GM21619 (cell line): Measurements from ENCODE around the gene SYNJ2.
A peak's percentile ranks its signal among the peaks of the same experiment; 100 is the strongest.

ENCODE experiments used
- ATAC-seq: cut with Tn5 transposase; IDR thresholded peaks from one replicate; pipeline ENCODE4 v1.9.1; 2021; ENCODE audit not compliant: unreplicated experiment

The SYNJ2 gene

DNA sequence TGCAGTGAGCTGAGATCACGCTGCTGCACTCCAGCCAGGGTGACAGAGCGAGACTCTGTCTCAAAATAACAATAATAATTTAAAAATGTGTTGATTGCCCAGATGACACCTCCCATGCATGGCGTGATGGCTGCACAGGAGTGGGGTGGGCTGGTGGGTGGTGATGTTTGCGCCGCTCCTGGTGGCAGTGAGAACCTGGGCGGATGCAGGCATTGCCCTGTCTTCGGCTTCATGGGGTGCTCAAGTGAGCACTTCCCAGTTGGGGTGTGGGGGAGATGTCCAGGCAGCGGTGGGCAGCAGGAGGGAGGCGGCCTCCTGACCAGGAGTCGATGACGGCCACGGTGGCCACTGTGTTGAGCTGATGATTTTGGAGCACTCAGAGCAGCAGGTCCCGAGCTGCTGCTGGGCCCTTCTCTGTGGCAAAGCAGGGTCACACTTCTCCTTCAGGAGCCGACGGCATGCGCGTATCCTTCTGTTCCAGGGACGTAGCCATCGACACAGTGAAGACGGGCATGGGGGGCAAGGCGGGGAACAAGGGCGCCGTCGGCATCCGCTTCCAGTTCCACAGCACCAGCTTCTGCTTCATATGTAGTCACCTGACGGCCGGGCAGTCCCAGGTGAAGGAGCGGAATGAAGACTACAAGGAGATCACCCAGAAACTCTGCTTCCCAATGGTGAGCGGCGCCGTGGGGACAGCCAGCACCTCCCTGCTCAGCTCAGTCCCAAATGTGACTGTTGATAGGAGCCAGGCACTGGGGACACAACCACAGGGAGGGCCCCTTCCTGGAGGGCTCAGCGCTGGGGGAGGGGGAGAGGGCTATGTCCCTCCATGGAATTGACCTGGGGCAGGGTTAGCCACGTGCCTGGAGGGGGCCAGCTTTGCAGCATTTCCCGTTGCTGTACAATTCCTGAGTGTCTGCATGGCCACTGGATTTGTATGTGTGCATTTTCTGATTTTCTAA, 89.7 kb downstream of the SYNJ2 start:
- no peak for ATAC-seq

DNA sequence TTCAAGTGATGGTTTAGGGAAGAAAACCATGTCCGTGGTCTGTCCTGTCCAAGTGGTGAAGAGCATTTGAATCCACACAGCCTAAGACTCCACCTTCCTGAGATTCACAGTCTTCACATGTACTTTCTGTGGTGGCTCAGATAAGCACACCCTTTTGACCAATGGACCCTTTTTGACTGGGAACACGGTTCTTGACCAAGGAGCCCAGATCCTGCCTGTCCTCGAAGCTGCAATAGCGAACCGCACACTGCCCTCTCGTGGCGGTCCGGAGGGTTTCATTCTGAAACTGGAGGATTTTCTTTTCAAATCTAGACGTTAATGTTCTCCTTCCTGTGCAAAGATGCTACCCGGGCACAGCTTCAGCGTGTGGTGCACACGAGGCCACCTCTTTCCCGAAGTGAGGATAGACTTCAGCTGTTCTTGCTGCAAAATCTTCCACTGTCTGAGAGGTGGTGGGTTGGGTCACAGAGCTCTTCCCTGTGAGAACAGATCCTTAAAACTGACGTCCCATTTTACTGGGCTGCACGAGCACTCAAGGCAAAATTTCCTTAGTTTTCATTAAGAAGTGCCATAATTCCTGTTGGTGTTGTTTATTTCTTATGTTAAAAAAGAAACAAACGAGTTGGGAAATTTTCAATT, 90.5 kb downstream of the SYNJ2 start:
- no peak for ATAC-seq

DNA sequence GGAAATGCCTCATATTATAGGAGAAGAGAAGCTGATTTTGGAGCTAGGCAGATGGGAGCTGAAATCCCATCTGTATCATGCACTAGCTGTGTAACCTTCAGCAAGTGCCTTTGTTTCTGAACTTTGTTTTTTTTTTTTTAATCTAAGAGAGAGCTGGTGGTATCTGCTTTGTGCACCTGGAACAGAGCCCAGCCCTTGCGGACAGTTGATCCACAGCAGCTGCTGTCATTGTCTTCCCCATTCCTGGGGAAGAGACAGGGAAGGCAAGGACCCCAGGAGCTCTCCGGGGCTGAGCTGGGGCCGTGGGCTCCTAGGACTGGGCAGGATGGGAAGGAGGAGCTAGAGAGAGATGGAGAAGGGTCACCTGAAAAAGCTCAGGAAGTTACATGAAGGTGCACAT, 92.1 kb downstream of the SYNJ2 start:
- ATAC-seq = no peak

DNA sequence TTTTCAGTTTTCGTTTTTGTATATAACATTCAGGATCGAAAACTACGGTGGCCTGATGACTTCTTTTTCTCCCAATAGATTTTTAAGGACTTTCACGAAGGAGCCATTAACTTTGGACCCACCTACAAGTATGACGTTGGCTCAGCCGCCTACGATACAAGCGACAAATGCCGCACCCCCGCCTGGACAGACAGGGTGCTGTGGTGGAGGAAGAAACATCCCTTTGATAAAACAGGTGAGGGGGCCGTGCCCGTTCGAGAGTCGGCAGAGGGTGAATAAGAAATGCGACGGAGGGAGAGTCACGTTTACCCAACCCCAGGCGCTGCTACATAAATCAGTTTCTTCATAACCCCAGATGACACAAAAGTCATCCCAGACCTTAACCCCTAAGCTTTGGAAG, 94.9 kb downstream of the SYNJ2 start:
- no peak for ATAC-seq

DNA sequence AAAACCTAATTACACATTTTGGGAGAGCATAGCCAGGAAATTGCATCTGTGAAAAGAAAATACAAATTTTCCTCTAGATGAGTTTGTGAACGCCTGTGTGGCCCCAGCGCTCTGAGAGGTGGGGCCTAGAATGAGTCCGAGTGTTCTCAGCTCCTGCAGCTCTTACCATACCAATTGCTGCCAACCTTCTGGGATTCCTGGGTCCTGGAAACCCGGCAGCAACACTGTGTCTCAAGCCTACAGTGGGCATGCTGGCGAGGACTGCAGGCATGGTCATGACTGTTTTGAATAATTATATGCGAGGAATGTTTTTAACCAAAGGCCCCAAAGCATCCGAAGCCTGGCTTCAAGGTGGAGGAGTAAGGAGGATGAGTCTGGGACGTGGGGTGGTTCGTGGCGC, 96.0 kb downstream of the SYNJ2 start:
- no peak for ATAC-seq

DNA sequence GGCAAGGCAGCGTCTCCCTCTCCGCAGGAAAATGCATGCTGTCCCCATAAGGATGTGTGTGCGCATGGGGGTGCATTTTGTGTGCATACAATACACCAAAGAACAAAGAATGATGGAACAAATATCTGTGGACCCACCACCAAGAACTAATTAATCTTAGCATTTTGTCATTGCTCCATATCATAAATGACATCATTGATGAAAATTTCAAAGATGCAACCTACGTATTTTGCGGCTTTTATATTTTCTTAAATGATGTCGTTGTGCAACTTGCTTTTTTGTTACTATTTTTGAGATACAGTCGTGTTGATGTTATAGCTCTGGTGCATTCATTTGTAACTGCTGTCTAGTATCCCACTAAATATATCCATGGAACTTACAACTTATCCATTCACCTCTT, 96.7 kb downstream of the SYNJ2 start:
- no peak for ATAC-seq

DNA sequence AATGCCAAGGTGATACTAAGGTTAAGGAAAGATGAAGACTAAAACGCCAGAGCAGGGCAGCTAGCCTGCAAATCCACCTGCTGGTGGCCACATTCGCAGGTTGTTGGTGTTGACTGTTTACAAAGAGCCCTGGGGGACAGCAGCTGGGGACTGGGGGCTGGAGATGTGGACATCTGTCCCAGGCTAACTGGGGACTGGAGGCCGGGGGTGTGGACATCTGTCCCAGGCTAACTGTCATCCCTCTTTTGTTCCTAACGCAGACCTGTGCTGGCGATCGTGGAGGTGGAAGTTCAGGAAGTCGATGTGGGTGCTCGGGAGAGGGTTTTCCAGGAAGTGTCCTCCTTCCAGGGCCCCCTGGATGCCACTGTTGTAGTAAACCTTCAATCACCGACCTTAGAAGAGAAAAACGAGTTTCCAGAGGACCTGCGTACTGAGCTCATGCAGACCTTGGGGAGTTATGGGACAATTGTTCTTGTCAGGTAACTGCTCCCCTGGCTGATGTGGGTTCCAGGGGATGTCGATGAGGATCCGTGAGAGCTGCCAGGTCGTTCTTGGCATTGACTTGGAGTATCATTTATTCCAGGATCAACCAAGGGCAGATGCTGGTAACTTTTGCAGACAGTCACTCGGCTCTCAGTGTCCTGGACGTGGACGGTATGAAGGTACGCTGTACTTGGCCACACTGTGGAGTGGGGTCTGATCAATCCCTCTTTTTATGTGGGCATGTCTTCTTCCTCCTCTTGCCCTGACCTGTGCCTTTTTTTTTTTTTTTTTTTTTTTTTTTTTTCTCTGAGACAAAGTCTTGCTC, 99.4 kb downstream of the SYNJ2 start:
- ATAC-seq = no peak

DNA sequence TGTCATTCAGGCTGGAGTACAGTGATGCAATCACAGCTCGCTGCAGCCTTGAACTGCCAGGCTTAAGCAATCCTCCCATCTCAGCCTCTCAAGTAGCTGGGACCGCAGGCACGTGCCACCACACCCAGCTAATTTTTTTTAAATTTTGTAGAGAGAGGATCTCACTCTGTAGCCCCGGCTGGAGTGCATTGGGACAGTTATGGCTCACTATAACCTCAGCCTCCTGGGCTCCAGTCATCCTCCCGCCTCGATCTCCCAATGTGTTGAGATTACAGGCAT, 99.9 kb downstream of the SYNJ2 start:
- ATAC-seq = no peak

DNA sequence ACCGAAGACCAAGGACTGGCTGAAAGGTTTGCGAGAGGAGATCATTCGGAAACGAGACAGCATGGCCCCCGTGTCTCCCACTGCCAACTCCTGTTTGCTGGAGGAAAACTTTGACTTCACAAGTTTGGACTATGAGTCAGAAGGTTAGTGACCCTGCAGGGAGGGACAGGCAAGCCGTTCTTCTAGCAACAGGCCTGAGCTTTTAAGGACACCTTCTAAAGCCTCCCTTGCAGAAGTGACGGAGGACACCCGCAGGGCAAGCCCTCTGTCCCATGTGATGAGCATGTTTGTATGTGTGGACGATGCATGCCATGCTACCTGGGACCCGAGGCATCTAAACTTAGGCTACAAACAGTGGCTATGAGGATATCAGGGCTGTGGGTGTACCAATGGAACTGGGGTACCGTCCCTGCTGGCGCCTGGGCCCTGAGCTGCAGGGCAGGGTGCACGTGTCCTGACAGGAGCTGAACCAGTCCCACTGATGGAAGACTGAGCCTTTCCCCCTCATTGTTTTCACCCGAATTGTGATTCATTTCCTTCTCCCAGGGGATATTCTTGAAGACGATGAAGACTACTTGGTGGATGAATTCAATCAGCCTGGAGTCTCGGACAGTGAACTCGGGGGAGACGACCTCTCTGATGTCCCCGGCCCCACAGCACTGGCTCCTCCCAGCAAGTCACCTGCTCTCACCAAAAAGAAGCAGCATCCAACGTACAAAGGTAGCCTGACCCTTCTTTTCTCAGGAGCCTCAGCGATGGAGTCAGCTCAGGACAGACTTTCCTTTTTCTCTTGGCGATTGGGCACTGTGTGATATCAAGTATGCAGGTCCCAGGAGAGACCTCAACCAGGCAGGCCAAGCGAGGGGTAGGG, 102.0 kb downstream of the SYNJ2 start:
- no peak for ATAC-seq

DNA sequence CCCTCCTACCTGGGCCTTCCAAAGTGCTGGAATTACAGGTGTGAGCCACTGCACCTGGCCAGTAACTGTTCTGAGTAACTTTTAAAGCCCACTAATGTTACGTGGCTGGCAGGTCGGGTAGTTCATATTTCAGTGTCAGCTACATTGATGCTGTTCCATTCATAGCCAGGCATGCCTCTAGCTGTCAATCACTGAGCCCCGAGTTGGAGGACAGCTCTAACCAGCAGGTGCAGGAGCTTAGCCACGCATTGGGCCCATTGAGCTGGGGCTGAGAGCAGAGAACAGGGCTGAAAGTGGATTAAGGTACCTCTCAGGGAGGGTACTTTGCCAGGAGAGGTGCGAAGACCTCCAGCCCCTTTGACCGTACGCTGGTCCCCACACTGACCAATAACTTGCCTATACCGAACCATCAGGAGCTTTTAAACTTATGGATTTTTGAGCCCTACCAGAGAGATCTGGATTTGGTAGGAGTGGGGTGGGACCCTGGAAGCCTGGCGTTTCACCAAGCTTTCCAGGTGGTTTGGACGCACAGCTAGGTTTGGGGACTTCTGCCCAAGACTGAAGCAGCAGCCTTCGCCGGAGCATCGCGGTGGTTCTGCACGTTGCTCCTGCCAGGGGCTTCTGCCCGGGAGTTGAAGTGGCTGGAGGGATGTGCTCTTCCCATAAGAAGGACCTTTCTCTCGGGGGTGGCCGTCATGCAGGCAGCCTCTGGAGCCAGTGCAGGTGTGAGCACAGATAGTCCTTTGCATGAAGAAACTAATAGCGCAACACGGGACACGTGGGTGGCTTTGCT, 103.8 kb downstream of the SYNJ2 start:
- ATAC-seq = no peak

DNA sequence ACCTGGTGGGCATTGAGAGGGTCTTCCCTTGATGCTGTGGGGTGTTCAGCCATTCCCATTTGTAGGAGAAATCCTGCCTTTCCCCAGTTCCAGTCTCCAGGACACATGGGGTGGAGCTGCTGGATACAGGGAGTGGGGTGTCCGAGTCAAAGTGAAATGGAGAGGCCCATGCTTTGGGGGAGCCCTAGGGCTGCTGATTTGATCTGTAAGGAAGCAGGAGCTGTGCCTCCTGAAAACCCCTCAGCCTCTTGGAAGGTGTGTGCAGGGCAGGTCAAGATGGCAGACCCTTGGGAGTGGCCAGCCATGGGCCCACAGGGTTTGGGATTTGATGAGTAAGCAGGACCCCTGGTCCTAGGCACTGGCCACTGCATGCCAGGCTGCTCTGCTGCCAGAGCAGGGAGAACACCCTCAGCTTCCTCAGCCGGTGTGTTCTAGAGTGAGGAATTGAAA, 104.4 kb downstream of the SYNJ2 start:
- ATAC-seq = no peak

DNA sequence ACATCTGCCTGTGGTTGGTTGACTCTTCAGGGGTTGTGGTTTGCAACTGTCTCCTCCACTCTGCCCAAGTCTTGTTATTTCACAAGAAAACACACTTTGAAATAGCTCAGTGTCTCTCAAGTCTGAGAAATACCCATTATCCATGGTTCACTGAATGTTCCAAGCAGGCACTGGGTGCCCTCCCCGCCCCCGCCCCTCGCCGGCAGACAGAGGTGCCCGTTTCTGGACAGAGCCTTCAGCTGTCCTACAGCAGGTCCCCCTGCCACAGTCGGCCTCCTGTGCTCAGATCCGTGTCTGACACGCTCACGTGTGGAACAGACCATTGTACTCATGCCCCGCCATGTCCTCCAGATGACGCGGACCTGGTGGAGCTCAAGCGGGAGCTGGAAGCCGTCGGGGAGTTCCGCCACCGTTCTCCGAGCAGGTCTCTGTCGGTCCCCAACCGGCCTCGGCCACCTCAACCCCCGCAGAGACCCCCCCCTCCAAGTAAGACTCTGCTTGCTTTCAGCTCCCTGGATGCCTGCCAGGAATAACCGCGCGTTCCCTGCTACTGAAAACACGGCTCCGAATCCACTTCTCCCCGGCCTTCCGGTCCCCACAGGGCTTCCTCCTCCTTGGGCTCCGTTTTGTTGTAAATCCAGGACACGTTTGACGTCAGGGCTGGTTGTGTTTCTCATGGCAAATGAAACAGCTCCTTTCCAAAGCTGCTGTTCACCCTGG, 105.0 kb downstream of the SYNJ2 start:
- ATAC-seq = peak; percentile 62

DNA sequence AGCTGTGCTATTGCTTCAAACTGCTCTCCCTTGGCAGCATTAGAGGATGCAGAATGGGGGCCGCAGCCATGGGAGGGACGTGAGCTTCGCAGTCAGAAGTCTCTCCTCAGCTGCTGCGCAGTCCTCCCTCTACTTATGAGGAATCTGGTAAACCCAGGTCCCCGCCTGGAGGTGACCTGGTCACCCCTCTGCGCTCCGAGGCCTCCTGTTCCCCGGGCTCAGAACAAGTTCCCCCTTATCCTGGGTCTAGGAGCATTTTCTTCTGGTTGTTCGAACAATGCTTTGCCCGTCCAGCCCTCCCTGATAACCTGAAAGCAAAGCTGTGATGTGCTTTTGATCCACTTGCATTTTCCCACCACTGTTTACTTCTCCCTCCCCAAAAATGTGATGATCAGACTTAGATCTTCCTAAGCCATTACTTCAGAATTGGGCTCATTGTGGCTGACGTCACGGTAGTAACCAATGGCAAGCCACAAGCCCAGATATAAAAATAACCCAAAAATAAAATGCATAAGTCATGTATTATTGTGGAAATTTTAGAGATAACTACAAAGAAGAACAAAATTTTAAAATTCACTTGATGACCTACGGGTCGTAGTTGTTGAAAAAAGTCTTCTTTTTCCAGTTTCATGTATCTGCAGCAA, 105.7 kb downstream of the SYNJ2 start:
- no peak for ATAC-seq

DNA sequence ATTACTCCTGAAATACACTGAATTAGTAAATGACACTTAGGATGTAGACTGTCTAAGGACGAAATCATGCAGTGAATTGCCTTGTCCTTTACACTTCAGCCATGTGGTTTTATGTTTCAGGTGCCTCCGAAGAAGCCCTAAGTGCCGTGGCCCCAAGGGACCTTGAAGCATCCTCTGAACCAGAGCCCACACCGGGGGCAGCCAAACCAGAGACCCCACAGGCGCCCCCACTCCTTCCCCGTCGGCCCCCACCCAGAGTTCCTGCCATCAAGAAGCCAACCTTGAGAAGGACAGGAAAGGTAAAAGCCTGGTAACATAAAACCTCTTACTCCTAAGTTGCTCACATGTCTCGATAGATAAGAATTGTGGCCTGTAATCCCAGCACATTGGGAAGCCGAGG, 111.1 kb downstream of the SYNJ2 start:
- no peak for ATAC-seq

DNA sequence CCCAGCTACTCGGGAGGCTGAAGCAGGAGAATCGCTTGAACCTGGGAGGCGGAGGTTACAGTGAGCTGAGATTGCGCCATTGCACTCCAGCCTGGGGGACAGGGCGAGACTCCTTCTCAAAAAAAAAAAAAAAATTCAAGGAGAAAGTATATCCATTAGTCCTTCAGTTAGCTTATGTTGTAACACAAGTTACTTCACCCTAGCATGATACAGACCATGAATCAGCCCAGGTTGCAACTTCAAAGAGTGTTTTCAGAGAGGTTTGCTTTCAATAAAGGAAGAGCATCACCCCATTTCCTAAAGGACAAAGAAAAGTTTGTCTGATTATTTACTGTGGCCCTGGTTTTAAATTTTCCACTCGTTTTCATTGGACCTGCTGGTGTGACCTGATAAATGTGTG, 113.4 kb downstream of the SYNJ2 start:
- ATAC-seq = no peak

DNA sequence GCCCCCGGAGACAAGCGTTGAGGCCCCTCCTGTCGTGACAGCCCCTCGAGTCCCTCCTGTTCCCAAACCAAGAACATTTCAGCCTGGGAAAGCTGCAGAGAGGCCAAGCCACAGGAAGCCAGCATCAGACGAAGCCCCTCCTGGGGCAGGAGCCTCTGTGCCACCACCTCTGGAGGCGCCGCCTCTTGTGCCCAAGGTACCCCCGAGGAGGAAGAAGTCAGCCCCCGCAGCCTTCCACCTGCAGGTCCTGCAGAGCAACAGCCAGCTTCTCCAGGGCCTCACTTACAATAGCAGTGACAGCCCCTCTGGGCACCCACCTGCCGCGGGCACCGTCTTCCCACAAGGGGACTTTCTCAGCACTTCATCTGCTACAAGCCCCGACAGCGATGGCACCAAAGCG, 114.0 kb downstream of the SYNJ2 start:
- ATAC-seq = no peak

DNA sequence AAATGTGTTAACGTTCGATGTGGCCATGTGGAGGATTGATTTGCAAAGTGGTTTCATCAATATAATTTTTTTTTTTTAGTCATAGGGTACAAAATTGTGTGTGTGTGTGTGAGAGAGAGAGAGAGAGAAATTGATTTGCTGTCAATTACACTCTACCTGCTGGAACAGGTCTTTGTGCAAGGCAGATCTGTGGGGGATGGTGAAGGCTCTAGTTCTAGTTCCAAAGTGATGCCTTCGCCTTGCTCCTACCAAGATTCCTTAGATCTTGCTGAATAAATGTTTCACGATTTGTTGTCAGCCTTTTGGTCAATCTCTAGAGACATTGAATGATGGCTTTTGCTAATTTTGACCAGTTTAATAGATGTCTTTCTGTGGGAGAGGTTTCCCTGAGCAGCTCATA, 121.6 kb downstream of the SYNJ2 start:
- ATAC-seq = no peak

DNA sequence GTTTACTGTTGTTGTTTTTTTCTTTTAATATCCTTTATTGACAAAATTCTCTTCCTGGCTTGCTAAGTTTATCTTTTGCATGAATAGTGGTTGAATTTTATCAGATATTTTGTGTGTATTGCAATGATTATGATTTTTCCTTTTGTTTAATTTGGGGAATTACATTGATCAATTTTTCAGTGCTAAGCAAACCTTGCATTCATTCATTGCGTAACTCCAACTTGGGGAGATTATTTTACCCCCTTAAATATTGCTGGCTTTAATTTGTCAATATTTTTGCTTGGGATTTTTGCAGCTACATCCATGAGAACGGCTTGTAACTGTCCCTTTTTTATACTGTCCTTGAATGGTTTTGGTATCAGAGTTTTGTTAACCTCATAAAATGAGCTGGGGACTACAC, 123.0 kb downstream of the SYNJ2 start:
- no peak for ATAC-seq

DNA sequence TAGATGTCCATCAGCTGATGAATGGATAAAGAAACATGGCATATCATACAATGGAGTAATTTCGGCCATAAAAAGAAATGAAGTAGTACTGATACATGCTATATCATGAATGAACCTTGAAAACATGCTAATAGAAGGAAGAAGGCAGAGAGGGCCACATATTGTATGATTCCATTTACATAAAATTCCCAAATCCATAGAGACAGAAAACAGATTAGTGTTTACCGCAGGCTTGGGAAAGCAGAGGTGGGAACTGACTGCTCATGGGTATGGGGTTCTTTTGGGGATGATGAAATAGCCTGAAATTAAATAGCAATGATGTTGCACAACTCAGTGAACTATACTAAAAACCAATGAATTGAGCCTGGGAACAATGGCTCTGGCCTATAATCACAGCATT, 128.1 kb downstream of the SYNJ2 start:
- no peak for ATAC-seq
